Ishikawa (cell line): ENCODE results near the gene PDZRN3.

Source experiments
- CEBPB ChIP-seq: IDR thresholded peaks from 2 replicates; pipeline ENCODE4 v1.6.1; 2012
- CREB1 ChIP-seq: IDR thresholded peaks from 2 replicates; pipeline ENCODE4 v1.6.1; 2012; ENCODE audit warnings: low read depth
- EGR1 ChIP-seq: IDR thresholded peaks from 2 replicates; pipeline ENCODE4 v1.6.1; 2012
- EP300 ChIP-seq: IDR thresholded peaks from 2 replicates; pipeline ENCODE4 v1.6.1; 2012; ENCODE audit warnings: borderline replicate concordance
- FOXM1 ChIP-seq: IDR thresholded peaks from 2 replicates; pipeline ENCODE4 v1.6.1; 2012; ENCODE audit warnings: low read depth, borderline replicate concordance
- RAD21 ChIP-seq: IDR thresholded peaks from 2 replicates; pipeline ENCODE4 v1.6.1; 2012; ENCODE audit warnings: low read depth
- TAF1 ChIP-seq: IDR thresholded peaks from 2 replicates; pipeline ENCODE4 v1.6.1; 2012; ENCODE audit warnings: low read depth, mild to moderate bottlenecking
- TCF12 ChIP-seq: IDR thresholded peaks from 2 replicates; pipeline ENCODE4 v1.6.1; 2012; ENCODE audit warnings: low read depth
- TEAD4 ChIP-seq: IDR thresholded peaks from 2 replicates; pipeline ENCODE4 v1.6.1; 2012
- YY1 ChIP-seq: IDR thresholded peaks from 2 replicates; pipeline ENCODE4 v1.6.1; 2012; ENCODE audit warnings: low read depth
- TF ChIP-seq, protein P1 (sequence below): IDR thresholded peaks from 2 replicates; pipeline ENCODE4 v1.6.1; 2012; ENCODE audit warnings: low read depth, mild to moderate bottlenecking
- TF ChIP-seq, protein P2 (sequence below): IDR thresholded peaks from 2 replicates; pipeline ENCODE4 v1.6.1; 2012
- TF ChIP-seq, protein P3 (sequence below): IDR thresholded peaks from 2 replicates; pipeline ENCODE4 v1.6.1; 2012

DNA sequence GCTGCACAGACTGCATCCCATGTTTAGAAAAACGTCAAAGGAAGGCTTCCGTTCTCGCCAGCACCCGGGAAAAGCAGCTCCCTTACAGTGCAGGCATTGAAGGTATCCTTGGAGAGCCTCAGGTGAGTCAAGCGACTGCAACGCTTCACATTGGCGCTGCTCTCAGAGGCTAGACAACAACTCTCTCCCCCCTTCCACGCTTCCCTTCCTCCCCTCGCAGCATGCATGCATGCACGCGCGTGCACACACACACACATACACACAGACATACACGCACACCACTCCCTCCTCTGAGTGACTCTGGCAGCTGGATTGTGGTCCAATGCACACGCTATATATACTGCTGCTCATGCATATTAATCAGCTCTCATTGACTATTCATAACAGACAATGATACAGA, 191.1 kb downstream of the PDZRN3 start:
- TF ChIP-seq YY1 (no peak), TCF12 (no peak), EGR1 (no peak), RAD21 (no peak), CREB1 (no peak), EP300 (no peak), FOXM1 (no peak), TEAD4 (no peak), CEBPB (no peak), TAF1 (no peak)
- TF ChIP-seq, protein P1, sequence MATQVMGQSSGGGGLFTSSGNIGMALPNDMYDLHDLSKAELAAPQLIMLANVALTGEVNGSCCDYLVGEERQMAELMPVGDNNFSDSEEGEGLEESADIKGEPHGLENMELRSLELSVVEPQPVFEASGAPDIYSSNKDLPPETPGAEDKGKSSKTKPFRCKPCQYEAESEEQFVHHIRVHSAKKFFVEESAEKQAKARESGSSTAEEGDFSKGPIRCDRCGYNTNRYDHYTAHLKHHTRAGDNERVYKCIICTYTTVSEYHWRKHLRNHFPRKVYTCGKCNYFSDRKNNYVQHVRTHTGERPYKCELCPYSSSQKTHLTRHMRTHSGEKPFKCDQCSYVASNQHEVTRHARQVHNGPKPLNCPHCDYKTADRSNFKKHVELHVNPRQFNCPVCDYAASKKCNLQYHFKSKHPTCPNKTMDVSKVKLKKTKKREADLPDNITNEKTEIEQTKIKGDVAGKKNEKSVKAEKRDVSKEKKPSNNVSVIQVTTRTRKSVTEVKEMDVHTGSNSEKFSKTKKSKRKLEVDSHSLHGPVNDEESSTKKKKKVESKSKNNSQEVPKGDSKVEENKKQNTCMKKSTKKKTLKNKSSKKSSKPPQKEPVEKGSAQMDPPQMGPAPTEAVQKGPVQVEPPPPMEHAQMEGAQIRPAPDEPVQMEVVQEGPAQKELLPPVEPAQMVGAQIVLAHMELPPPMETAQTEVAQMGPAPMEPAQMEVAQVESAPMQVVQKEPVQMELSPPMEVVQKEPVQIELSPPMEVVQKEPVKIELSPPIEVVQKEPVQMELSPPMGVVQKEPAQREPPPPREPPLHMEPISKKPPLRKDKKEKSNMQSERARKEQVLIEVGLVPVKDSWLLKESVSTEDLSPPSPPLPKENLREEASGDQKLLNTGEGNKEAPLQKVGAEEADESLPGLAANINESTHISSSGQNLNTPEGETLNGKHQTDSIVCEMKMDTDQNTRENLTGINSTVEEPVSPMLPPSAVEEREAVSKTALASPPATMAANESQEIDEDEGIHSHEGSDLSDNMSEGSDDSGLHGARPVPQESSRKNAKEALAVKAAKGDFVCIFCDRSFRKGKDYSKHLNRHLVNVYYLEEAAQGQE, result no peak
- TF ChIP-seq, protein P2, sequence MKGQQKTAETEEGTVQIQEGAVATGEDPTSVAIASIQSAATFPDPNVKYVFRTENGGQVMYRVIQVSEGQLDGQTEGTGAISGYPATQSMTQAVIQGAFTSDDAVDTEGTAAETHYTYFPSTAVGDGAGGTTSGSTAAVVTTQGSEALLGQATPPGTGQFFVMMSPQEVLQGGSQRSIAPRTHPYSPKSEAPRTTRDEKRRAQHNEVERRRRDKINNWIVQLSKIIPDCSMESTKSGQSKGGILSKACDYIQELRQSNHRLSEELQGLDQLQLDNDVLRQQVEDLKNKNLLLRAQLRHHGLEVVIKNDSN, result no peak
- TF ChIP-seq, protein P3, sequence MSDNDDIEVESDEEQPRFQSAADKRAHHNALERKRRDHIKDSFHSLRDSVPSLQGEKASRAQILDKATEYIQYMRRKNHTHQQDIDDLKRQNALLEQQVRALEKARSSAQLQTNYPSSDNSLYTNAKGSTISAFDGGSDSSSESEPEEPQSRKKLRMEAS, result no peak
